HEK293 (cell line): ENCODE data around the gene EPHA2.

ENCODE experiments used
- ZFHX2 ChIP-seq: fragments of 450-650 bp; formaldehyde crosslinking; conservative IDR thresholded peaks from 2 replicates; pipeline ENCODE4 v1.5.1; 2016; ENCODE audit warnings: missing biosample characterization, missing genetic modification characterization
- TF ChIP-seq, protein P1 (sequence below): fragments of 450-650 bp; formaldehyde crosslinking; IDR thresholded peaks from 2 replicates; pipeline ENCODE4 v1.5.1; 2016; ENCODE audit warnings: missing biosample characterization, missing genetic modification characterization

DNA sequence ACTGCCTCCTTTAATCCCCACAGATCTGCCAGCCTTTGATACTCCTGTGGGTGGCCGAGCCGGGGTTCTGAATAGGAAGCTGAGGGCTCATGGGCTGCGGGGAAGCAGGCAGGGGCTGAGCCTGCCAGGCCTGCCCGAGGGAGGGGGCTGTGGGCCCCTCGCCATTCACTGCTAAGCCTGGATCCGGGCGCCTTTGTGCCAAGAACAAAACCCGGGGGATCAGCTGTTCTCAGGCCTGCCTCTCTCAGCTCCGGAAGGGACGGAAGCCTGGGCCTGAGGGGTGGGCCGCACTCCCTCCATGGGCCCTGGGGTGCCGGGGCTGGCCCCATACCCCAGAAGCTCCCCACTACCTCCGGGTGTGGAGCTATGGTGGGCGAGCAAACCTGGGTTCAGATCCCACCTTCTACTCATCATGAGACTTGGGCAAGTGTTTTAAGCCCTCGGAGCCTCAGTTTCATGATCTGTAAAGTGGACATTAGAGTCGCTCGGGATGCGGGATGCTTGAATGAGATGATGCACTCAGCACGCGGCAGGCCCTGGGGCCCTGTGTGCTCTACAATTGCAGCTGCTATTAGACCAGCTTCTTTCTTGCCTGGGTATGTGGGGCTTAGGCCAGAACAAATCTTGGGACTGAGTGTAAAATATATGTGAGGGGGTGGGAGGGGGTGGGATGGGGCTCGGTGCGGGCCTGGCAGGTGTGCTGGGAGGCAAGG is 19.2 kb upstream of the EPHA2 start:
- TF ChIP-seq, protein P1, sequence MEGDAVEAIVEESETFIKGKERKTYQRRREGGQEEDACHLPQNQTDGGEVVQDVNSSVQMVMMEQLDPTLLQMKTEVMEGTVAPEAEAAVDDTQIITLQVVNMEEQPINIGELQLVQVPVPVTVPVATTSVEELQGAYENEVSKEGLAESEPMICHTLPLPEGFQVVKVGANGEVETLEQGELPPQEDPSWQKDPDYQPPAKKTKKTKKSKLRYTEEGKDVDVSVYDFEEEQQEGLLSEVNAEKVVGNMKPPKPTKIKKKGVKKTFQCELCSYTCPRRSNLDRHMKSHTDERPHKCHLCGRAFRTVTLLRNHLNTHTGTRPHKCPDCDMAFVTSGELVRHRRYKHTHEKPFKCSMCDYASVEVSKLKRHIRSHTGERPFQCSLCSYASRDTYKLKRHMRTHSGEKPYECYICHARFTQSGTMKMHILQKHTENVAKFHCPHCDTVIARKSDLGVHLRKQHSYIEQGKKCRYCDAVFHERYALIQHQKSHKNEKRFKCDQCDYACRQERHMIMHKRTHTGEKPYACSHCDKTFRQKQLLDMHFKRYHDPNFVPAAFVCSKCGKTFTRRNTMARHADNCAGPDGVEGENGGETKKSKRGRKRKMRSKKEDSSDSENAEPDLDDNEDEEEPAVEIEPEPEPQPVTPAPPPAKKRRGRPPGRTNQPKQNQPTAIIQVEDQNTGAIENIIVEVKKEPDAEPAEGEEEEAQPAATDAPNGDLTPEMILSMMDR: no peak
- TF ChIP-seq ZFHX2: 0 out of 2 replicates have a peak, but pooled peaks have one; percentile 8
